Measurements from ENCODE around the gene CREB3. TPM values are rescaled to one million over a fixed set of nuclear protein-coding genes. Genes with fewer than 3 reads are reported as not detected.

Gene CREB3
- total RNA-seq, 1 donor from 2014 or later: 48.1 TPM

- peak; percentile 33 for DNase-seq (ENCODE audit: low spot score)
Measured at GRCh38 chr9:35726931-35727330, 5.5 kb upstream of the CREB3 start.

GRCh38 chr9:35727676-35728040 is 4.8 kb upstream of the CREB3 start:
- DNase-seq (ENCODE audit: low spot score): no peak

GRCh38 chr9:35728041-35728971 is 4.2 kb upstream of the CREB3 start:
- peak; percentile 70 for DNase-seq (ENCODE audit: low spot score)

GRCh38 chr9:35729101-35729500 is 3.4 kb upstream of the CREB3 start:
- no peak for DNase-seq (ENCODE audit: low spot score)

GRCh38 chr9:35729700-35730485 is 2.6 kb upstream of the CREB3 start:
- peak; percentile 57 for DNase-seq (ENCODE audit: low spot score)

- no peak for DNase-seq (ENCODE audit: low spot score)
Measured at GRCh38 chr9:35730486-35730854, 2.0 kb upstream of the CREB3 start.

GRCh38 chr9:35731415-35732184 is 866 bp upstream of the CREB3 start:
- DNase-seq (ENCODE audit: low spot score): no peak

GRCh38 chr9:35732800-35733541 is 505 bp downstream of the CREB3 start:
- DNase-seq (ENCODE audit: low spot score): peak; percentile 23

- no peak for DNase-seq (ENCODE audit: low spot score)
Measured at GRCh38 chr9:35734096-35734495, 1.6 kb downstream of the CREB3 start.

- peak; percentile 68 for DNase-seq (ENCODE audit: low spot score)
Measured at GRCh38 chr9:35736201-35736633, 3.8 kb downstream of the CREB3 start.

- DNase-seq (ENCODE audit: low spot score): no peak
Measured at GRCh38 chr9:35737143-35737542, 4.7 kb downstream of the CREB3 start.

- DNase-seq (ENCODE audit: low spot score): no peak
Measured at GRCh38 chr9:35738186-35738585, 5.7 kb downstream of the CREB3 start.

- DNase-seq (ENCODE audit: low spot score): no peak
Measured at GRCh38 chr9:35738924-35739323, 6.5 kb downstream of the CREB3 start.

- no peak for DNase-seq (ENCODE audit: low spot score)
Measured at GRCh38 chr9:35740243-35740642, 7.8 kb downstream of the CREB3 start.

GRCh38 chr9:35741740-35742139 is 9.3 kb downstream of the CREB3 start:
- DNase-seq (ENCODE audit: low spot score): no peak

GRCh38 chr9:35743452-35743851 is 11.0 kb downstream of the CREB3 start:
- no peak for DNase-seq (ENCODE audit: low spot score)

- no peak for DNase-seq (ENCODE audit: low spot score)
Measured at GRCh38 chr9:35743880-35744518, 11.5 kb downstream of the CREB3 start.

- no peak for DNase-seq (ENCODE audit: low spot score)
Measured at GRCh38 chr9:35745569-35745968, 13.1 kb downstream of the CREB3 start.

- DNase-seq (ENCODE audit: low spot score): peak; percentile 78
Measured at GRCh38 chr9:35746583-35746982, 14.1 kb downstream of the CREB3 start.

- no peak for DNase-seq (ENCODE audit: low spot score)
Measured at GRCh38 chr9:35748242-35748857, 15.9 kb downstream of the CREB3 start.

All from mucosa of gallbladder (tissue), 1 donor.